Spleen (tissue), 11 donors: ENCODE measurements around the gene TWF1. TPM values are rescaled to one million over a fixed set of nuclear protein-coding genes. Genes with fewer than 3 reads are reported as not detected.

ENCODE experiments used
- DNase-seq: peaks from one replicate; pipeline ENCODE4 v3.0.0-alpha.2; 2020
- H3K27ac ChIP-seq, 8 donors: fragments of 200-600 bp; sonication (generic) in 7 of 8; 1 replicate in 4 of 8; 2 replicates in 4 of 8; pipeline versions ENCODE4 v1.5.0 to v1.8.0; 2016 to 2021; ENCODE audit warnings: inconsistent platforms in 4 of 8, mild to moderate bottlenecking in 4 of 8, moderate library complexity in 1 of 8
- H3K27me3 ChIP-seq, 7 donors: fragments of 200-600 bp; sonication (generic) in 6 of 7; replicated peaks in 1 of 7; 1 replicate in 4 of 7; 2 replicates in 3 of 7; pipeline versions ENCODE4 v1.5.0 to v1.8.0; 2016 to 2021; ENCODE audit warnings: inconsistent platforms in 3 of 7, mild to moderate bottlenecking in 1 of 7
- H3K36me3 ChIP-seq, 6 donors: fragments of 200-600 bp; sonication (generic) in 5 of 6; 1 replicate in 4 of 6; 2 replicates in 2 of 6; pipeline versions ENCODE4 v1.5.0 to v1.8.0; 2016 to 2021; ENCODE audit warnings: inconsistent platforms in 2 of 6
- H3K4me1 ChIP-seq, 6 donors: fragments of 200-600 bp; sonication (generic) in 5 of 6; 1 replicate in 3 of 6; 2 replicates in 3 of 6; pipeline versions ENCODE4 v1.5.0 to v1.8.0; 2016 to 2021; ENCODE audit warnings: inconsistent platforms in 3 of 6
- H3K4me3 ChIP-seq, 8 donors: fragments of 200-600 bp; sonication (generic) in 7 of 8; 1 replicate in 4 of 8; 2 replicates in 4 of 8; pipeline versions ENCODE4 v1.5.0 to v1.8.0; 2016 to 2021; ENCODE audit warnings: inconsistent platforms in 4 of 8, mild to moderate bottlenecking in 4 of 8, moderate library complexity in 2 of 8
- H3K9me3 ChIP-seq, 8 donors: fragments of 200-600 bp; sonication (generic) in 7 of 8; 1 replicate in 4 of 8; 2 replicates in 4 of 8; pipeline versions ENCODE4 v1.5.0 to v1.8.0; 2016 to 2021; ENCODE audit warnings: inconsistent platforms in 4 of 8
- POLR2A ChIP-seq, 3 donors: fragments of 450-650 bp; IDR thresholded peaks; one replicate each; pipeline ENCODE4 v1.5.1; 2017; ENCODE audit warnings: antibody characterized with exemption in 3 of 3, mild to moderate bottlenecking in 1 of 3
- POLR2AphosphoS5 ChIP-seq, 3 donors: sonication (generic); formaldehyde crosslinking; IDR thresholded peaks; one replicate each; pipeline ENCODE4 v1.5.1; 2017; ENCODE audit warnings: antibody characterized with exemption in 3 of 3
- WGBS, 5 donors: extraction: QIAGEN DNeasy Blood & Tissue Kit in 3 of 5; methylation state at CpG; one replicate each; pipeline versions ENCODE4 v1.1.5 to v1.1.7; 2013 to 2018; 5-methylcytosine and 5-hydroxymethylcytosine counted together
- intact Hi-C: fragments of 100-400 bp; cut with DNase I; formaldehyde crosslinking; loops from one replicate; pipeline ENCODE4 v1.15.0; 2023; ENCODE audit warnings: low total_unique reads
- polyA plus RNA-seq, 3 donors: library from polyadenylated mRNA; stranded (reverse); fragments of 200-250 nt; gene quantifications; one replicate each; pipeline ENCODE4 v1.2.1, GENCODE V29; 2013
- total RNA-seq, 7 donors: library from RNA; depleted of rRNA in 3 of 7; stranded (reverse); fragments of >200 nt in 3 of 7; fragmentation: NEBNext Ultra II Directional in 4 of 7; extraction: Animal tissue kit (Norgen Biotek cat#: 25700) in 4 of 7; gene quantifications; one replicate each; pipeline versions ENCODE4 v1.1.0 to v1.2.1, GENCODE V29; 2016 to 2021
- TF ChIP-seq, protein P1 (sequence below), 11 experiments: fragments of 200-600 bp in 7 of 11; fragments of 450-650 bp in 4 of 11; sonication (generic) in 4 of 11; IDR thresholded peaks in 8 of 11; conservative IDR thresholded peaks in 3 of 11; 1 replicate in 7 of 11; 2 replicates in 4 of 11; pipeline versions ENCODE4 v1.4.0 to v1.8.0; 2016 to 2021; ENCODE audit warnings: antibody characterized with exemption in 11 of 11, inconsistent platforms in 4 of 11, mild to moderate bottlenecking in 1 of 11
- donor health status: healthy with polysubstance abuse.
- donor health status: DM: no; HTN: no; CAD: no; lungs with moderate emphysema.
- donor health status: DM: no; HTN: no; CAD: no.
- donor health status: Bipolar disorder and iron deficiency.
- donor health status: healthy.
- donor health status: DM: no; HTN: no; CAD: no.
- donor health status: DM: yes; HTN: yes; CAD: no.

Gene TWF1
- total and polyA plus RNA-seq, 10 donors, result 20.6 to 58.4 (median 31.7) TPM

DNA sequence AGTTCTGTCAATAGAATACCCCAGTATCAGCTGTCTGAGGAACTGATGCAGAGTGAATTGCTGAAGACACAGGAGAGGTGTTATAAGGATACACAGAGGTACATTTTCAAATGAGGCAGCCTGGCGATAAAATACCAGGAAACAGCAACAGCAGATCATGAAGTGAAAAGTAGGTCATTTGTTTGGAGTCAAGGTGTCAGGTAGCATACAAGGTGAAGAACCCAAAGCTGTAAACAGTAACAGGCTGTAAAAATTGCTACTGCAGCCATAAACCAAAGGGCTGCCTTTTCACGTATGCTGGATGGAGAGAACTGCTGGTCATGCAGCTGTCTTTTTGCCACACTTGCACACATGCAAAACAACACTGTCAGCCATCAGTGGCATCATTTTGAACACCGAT lies 9.3 kb upstream of the TWF1 start:
- Histone ChIP-seq H3K36me3 (no peaks in the 10 kb centered on the region), H3K9me3 (no peaks in the 10 kb centered on the region), H3K4me3 (no peak overlapping the region), H3K4me1 (no peaks in the 10 kb centered on the region), H3K27ac (no peak overlapping the region), H3K27me3 (peaks cover 0 to 47% (median 3%) of the 10 kb centered on the region in 7 donors)
- 81 to 93% (median 83%) methylated on average over 3 of the region's 3 CpGs for WGBS, 5 donors
- no peak for TF ChIP-seq POLR2AphosphoS5 (IDR thresholded peaks at IDR 0.05)
- TF ChIP-seq, protein P1, sequence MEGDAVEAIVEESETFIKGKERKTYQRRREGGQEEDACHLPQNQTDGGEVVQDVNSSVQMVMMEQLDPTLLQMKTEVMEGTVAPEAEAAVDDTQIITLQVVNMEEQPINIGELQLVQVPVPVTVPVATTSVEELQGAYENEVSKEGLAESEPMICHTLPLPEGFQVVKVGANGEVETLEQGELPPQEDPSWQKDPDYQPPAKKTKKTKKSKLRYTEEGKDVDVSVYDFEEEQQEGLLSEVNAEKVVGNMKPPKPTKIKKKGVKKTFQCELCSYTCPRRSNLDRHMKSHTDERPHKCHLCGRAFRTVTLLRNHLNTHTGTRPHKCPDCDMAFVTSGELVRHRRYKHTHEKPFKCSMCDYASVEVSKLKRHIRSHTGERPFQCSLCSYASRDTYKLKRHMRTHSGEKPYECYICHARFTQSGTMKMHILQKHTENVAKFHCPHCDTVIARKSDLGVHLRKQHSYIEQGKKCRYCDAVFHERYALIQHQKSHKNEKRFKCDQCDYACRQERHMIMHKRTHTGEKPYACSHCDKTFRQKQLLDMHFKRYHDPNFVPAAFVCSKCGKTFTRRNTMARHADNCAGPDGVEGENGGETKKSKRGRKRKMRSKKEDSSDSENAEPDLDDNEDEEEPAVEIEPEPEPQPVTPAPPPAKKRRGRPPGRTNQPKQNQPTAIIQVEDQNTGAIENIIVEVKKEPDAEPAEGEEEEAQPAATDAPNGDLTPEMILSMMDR (IDR thresholded peaks at IDR 0.05 in 8 of 11, conservative IDR thresholded peaks at IDR 0.05 in 3 of 11), result no peak
- TF ChIP-seq POLR2A (IDR thresholded peaks at IDR 0.05), result no peak
- DNase-seq, result no peak
- intact Hi-C loops, result no loop called here

DNA sequence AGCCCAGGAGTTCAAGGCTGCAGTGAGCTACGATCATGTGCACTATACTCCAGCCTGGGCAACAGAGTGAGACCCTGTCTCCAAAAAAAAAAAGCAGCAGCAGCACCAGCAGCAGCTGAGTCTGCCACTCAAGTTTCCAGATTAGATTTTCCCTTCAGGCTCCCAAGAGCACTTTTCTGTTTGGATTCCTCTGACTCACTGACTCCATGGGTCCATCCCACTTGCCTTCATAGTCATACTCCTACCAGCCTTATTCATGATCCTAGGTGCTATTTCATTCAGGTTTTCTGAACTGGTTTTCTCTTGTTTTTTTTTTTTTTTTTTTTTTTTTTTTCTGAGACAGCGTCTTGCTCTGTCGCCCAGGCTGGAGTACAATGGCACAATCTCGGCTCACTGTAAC lies 6.8 kb upstream of the TWF1 start:
- TF ChIP-seq, protein P1 (IDR thresholded peaks at IDR 0.05 in 8 of 11, conservative IDR thresholded peaks at IDR 0.05 in 3 of 11), result no peak
- TF ChIP-seq POLR2A (IDR thresholded peaks at IDR 0.05) (no peak), POLR2AphosphoS5 (IDR thresholded peaks at IDR 0.05) (no peak)
- Histone ChIP-seq H3K27ac (no peak overlapping the region), H3K4me3 (no peak overlapping the region), H3K4me1 (peaks cover 0 to under 1% (median 0%) of the 10 kb centered on the region in 6 donors), H3K9me3 (no peaks in the 10 kb centered on the region), H3K27me3 (peaks cover 0 to 26% (median 3%) of the 10 kb centered on the region in 7 donors), H3K36me3 (no peaks in the 10 kb centered on the region)
- intact Hi-C loops, result no loop called here
- no peak for DNase-seq
- WGBS, 5 donors, result 86 to 98% (median 96%) methylated on average over 3 to 4 of the region's 4 CpGs

DNA sequence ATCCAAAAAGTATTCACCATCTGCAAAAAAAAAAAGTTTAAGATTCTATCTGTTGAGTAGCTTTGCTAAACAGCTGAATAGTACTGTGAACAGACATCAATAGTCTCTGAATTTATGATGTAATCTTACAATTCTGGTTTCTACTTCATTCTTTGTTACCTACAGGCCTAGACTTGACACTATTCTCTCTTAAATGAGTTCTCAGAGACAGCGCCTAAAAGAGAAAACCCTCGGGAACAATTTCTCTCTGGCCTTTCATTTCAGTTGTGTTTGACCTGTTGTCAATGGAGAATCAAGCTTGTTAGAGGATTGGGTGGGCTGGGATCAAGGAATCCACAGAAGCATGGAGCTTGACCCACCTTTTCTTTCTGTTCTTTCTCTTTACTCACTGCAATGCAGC lies 5.9 kb upstream of the TWF1 start:
- peaks cover 0 to 9% (median 5%) of the 10 kb centered on the region in 6 donors for H3K4me1 ChIP-seq
- 91 to 95% (median 94%) methylated on average over 2 of the region's 2 CpGs for WGBS, 5 donors
- H3K36me3 ChIP-seq, result no peaks in the 10 kb centered on the region
- H3K4me3 ChIP-seq, result no peak overlapping the region
- peaks cover 0 to 23% (median 3%) of the 10 kb centered on the region in 7 donors for H3K27me3 ChIP-seq
- no peaks in the 10 kb centered on the region for H3K9me3 ChIP-seq
- intact Hi-C loops, result no loop called here
- H3K27ac ChIP-seq, result no peak overlapping the region
- TF ChIP-seq, protein P1 (IDR thresholded peaks at IDR 0.05 in 8 of 11, conservative IDR thresholded peaks at IDR 0.05 in 3 of 11), result no peak
- TF ChIP-seq POLR2A (IDR thresholded peaks at IDR 0.05), result no peak
- no peak for DNase-seq

DNA sequence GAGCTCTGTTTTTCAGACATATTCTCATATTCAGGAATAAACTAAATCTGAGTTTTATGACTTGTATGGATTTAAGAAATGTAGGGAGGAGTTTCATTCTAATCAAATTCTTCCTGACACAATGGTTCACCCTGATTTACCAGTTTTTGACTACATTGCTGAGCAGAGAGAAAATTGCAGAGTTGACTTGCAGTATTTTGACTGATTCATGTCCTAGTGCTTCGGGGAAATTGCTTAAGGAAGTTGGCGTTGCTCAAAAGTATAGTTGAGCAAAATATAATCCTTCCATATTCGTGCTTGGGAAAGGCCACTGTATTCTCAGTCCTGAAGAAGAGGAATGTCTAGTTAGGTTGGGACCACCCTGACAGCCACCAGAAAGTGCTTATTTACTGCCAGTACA lies 1.3 kb upstream of the TWF1 start:
- H3K27ac ChIP-seq, result peak overlapping the region; percentile 96 to 99 (median 98)
- peaks cover 0 to 3% (median 0%) of the 10 kb centered on the region in 7 donors for H3K27me3 ChIP-seq
- H3K36me3 ChIP-seq, result peaks cover 0 to 17% (median 0%) of the 10 kb centered on the region in 6 donors
- intact Hi-C loops, result no loop called here
- 57 to 88% (median 74%) methylated on average over 3 of the region's 3 CpGs for WGBS, 5 donors
- no peak for DNase-seq
- TF ChIP-seq POLR2AphosphoS5 (IDR thresholded peaks at IDR 0.05) (no peak), POLR2A (IDR thresholded peaks at IDR 0.05) (no peak)
- TF ChIP-seq, protein P1 (IDR thresholded peaks at IDR 0.05 in 8 of 11, conservative IDR thresholded peaks at IDR 0.05 in 3 of 11), result no peak
- H3K9me3 ChIP-seq, result no peaks in the 10 kb centered on the region
- peaks cover 26 to 48% (median 39%) of the 10 kb centered on the region in 6 donors for H3K4me1 ChIP-seq
- peak overlapping the region in 1 of 8 donors; percentile 91 for H3K4me3 ChIP-seq
